Ectodermal cell (in vitro differentiated cells): ENCODE results near the gene AKAP13.

Source experiments
- H3K27ac ChIP-seq: 2 replicates; pipeline ENCODE4 v1.7.0; 2013; ENCODE audit warnings: mild to moderate bottlenecking, low read depth, low read length; ENCODE audit not compliant: insufficient read depth, poor library complexity, severe bottlenecking
- H3K27me3 ChIP-seq: 2 replicates; pipeline ENCODE4 v1.7.0; 2013; ENCODE audit warnings: mild to moderate bottlenecking, low read length; ENCODE audit not compliant: insufficient read depth, control insufficient read depth, poor library complexity, severe bottlenecking
- H3K36me3 ChIP-seq: one replicate; pipeline ENCODE4 v1.7.0; 2013; ENCODE audit warnings: low read length; ENCODE audit not compliant: control insufficient read depth, insufficient read depth
- H3K4me1 ChIP-seq: one replicate; pipeline ENCODE4 v1.7.0; 2013; ENCODE audit warnings: low read length; ENCODE audit not compliant: control insufficient read depth, insufficient read depth
- H3K4me3 ChIP-seq: 2 replicates; pipeline ENCODE4 v1.7.0; 2013; ENCODE audit warnings: low read depth, low read length, control low read depth; ENCODE audit not compliant: insufficient read depth
- H3K9me3 ChIP-seq: 2 replicates; pipeline ENCODE4 v1.7.0; 2013; ENCODE audit warnings: mild to moderate bottlenecking, low read length, moderate library complexity; ENCODE audit not compliant: control insufficient read depth
- WGBS, 2 experiments: methylation state at CpG; one replicate each; pipeline ENCODE4 v1.1.7; 2013; ENCODE audit warnings: missing lambda C conversion rate in 2 of 2; 5-methylcytosine and 5-hydroxymethylcytosine counted together

AKAP13 gene

DNA sequence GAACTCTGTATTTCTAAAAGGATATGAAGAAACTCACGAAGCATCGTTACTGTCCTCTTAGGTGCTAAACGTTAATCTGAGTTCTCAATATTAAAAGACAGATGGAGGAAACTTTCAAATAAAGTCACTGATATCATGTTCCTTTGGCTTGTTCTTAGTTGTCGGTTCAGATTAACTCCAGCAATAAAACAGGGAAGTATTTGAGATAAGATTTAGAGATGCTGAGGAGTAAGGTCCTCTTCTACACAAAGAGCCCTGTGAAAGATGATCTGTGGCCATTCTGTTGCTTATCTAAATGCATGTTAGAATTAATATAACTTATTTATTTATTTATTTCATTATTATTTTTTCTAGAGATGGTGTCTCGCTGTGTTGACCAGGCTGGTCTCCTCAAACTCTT lies 19.2 kb downstream of the AKAP13 start:
- Histone ChIP-seq H3K9me3 (no peaks in the 10 kb centered on the region), H3K27ac (no peak overlapping the region), H3K36me3 (no peaks in the 10 kb centered on the region), H3K4me3 (no peak overlapping the region), H3K4me1 (peaks cover 13% of the 10 kb centered on the region), H3K27me3 (no peaks in the 10 kb centered on the region)
- WGBS, 2 experiments: 95 to 96% methylated on average over 5 of the region's 5 CpGs

DNA sequence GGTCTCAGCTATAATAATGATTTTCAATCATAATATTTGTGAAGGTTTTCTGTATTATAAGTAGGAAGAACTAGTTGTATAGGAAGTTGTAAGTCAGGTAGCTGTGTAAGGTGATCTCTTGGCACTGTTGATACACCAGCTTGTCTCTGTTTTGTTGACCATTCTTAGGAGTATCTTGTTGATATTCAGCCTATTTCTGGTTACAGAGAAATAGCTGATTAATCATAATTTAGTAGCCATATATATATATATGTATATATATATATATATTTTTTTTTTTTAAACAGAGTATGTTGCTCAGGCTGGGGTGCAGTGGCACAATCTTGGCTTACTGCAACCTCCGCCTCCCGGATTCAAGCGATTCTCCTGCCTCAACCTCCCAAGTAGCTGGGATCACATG lies 20.2 kb downstream of the AKAP13 start:
- Histone ChIP-seq H3K27me3 (no peaks in the 10 kb centered on the region), H3K4me1 (peaks cover 16% of the 10 kb centered on the region), H3K36me3 (no peaks in the 10 kb centered on the region), H3K4me3 (no peak overlapping the region), H3K27ac (no peak overlapping the region), H3K9me3 (no peaks in the 10 kb centered on the region)
- WGBS, 2 experiments: 98 to 100% methylated on average over 3 of the region's 3 CpGs

DNA sequence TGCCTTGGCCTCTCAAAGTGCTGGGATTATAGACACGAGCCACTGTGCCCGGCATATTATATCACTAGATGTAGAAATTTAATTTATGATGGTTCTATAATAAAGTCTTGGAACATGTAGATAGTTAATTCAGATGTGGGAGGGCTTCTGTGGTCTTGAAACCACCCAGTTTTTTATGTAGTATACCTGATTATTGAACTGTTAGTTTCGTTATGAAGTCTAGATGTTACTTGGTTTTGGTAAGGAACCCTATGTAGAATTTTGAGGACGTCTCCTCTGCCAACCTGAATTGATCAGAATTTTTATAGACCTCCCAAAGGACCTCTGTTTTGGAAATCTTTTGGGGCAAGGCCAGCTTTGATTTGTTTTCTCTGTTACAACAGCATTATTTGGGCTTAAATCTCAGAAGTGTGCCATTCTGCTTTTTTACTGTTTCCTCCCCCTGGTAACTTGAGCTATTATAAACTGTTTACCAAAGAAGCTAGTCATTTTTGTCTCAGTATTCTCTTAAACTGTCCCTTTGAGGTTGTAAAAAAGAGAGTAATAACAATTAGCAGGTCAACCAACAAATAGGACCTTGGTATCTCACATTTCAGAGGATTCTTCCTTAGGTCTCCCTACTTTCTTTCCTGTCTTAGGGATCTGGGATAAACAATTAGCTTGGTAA lies 20.8 kb downstream of the AKAP13 start:
- H3K27ac ChIP-seq: peak overlapping the region; percentile 17

DNA sequence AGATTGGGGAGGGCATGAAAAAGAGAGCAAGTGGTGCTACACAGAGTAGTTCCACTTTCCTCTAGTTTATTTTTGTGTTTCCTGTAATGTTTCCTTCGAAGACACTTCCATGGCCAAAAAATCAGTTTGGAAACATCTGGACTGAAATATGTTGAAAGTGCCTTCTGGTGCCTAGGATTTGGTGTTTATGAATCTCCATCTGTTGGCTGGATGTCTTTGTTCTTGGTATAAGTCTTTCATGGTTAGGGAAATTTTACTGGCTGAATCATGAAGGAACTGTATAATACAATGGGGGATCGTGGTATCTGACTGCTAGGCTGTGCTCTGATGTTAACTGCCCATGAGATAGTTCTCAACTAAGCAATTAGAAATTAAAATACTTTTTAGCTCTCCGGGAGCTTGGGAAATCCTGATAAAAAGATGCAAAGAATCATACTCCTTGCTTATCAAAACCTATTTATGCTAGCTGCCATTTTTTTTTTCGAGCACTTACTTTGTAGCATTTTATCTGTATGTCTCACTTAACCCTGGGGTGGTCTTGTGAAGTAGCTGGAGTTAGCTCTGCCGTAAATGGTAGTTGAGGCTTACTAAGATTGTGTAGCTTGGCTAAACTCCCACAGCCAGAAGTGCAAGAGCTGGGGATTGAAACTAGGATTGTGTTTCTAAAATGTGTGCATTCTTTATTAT lies 21.9 kb downstream of the AKAP13 start:
- Histone ChIP-seq H3K36me3 (no peaks in the 10 kb centered on the region), H3K27ac (no peak overlapping the region), H3K4me1 (peaks cover 16% of the 10 kb centered on the region), H3K9me3 (no peaks in the 10 kb centered on the region), H3K4me3 (no peak overlapping the region), H3K27me3 (no peaks in the 10 kb centered on the region)
- 77 to 87% methylated on average over 5 of the region's 5 CpGs for WGBS, 2 experiments

More for the DNA sequence above, 20.8 kb downstream of the AKAP13 start:
- no peaks in the 10 kb centered on the region for H3K9me3 ChIP-seq
- peaks cover 16% of the 10 kb centered on the region for H3K4me1 ChIP-seq
- no peaks in the 10 kb centered on the region for H3K27me3 ChIP-seq
- 90 to 92% methylated on average over 4 of the region's 4 CpGs for WGBS, 2 experiments
- H3K36me3 ChIP-seq: no peaks in the 10 kb centered on the region
- no peak overlapping the region for H3K4me3 ChIP-seq

DNA sequence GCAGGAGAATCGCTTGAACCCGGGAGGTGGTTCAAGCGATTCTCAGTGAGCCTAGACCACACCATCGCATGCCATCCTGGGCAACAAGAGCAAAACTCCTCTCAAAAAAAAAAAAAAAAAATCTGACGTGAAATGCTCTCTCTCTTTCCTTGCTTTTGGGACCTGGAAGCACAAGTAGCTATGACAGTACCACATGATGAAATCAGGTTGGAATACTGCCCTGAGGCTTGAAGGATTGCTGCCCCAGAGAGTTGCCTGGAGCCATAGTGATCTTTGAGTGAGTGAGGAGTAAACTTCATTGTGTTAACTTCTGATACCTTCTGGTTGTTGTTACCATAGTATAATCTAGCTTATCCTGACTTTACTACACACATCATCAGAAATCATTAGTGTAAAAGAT lies 23.3 kb downstream of the AKAP13 start:
- 88 to 95% methylated on average over 5 of the region's 5 CpGs for WGBS, 2 experiments

DNA sequence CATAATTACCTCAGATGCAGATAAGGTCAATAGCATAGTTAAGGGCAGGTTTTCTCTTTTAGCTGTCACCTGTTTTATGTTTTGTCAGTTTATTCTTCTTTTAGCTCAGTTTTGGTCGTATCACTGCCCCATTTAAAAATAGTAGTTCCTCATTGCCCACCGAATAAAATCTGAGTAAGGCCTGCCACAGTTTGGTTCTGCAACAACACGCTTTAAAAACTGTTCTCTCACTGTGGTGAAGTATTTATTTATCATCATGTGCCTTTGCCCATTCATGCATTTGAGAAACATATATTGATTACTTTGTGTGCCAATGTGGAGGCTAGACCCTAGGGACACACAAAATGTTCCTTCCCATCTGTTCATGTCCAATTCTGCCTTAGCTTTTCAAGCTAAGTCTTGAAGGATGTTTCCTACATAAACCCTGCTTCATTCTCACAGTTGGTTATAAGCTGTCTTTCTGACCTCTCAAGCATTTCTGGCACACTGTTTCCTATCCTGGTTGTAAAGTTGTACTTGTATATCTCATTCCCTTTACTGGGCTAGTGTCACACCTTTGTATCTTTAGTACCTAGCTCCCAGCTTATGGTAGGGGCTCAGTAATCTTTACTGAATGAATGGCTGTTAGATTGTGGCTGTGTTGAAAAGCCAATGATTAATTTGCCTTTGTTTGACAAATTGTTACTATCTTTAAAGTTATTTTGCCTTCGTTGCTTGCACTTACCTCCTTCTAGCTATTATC lies 23.9 kb downstream of the AKAP13 start:
- no peaks in the 10 kb centered on the region for H3K36me3 ChIP-seq
- H3K27ac ChIP-seq: no peak overlapping the region
- no peaks in the 10 kb centered on the region for H3K27me3 ChIP-seq
- H3K4me3 ChIP-seq: no peak overlapping the region
- peaks cover 16% of the 10 kb centered on the region for H3K4me1 ChIP-seq
- no peaks in the 10 kb centered on the region for H3K9me3 ChIP-seq
- WGBS, 2 experiments: 83 to 87% methylated on average over 4 of the region's 4 CpGs

More for the DNA sequence above, 23.3 kb downstream of the AKAP13 start:
- H3K4me1 ChIP-seq: peaks cover 16% of the 10 kb centered on the region
- no peaks in the 10 kb centered on the region for H3K36me3 ChIP-seq
- no peaks in the 10 kb centered on the region for H3K27me3 ChIP-seq
- H3K9me3 ChIP-seq: no peaks in the 10 kb centered on the region
- no peak overlapping the region for H3K27ac ChIP-seq
- H3K4me3 ChIP-seq: no peak overlapping the region

DNA sequence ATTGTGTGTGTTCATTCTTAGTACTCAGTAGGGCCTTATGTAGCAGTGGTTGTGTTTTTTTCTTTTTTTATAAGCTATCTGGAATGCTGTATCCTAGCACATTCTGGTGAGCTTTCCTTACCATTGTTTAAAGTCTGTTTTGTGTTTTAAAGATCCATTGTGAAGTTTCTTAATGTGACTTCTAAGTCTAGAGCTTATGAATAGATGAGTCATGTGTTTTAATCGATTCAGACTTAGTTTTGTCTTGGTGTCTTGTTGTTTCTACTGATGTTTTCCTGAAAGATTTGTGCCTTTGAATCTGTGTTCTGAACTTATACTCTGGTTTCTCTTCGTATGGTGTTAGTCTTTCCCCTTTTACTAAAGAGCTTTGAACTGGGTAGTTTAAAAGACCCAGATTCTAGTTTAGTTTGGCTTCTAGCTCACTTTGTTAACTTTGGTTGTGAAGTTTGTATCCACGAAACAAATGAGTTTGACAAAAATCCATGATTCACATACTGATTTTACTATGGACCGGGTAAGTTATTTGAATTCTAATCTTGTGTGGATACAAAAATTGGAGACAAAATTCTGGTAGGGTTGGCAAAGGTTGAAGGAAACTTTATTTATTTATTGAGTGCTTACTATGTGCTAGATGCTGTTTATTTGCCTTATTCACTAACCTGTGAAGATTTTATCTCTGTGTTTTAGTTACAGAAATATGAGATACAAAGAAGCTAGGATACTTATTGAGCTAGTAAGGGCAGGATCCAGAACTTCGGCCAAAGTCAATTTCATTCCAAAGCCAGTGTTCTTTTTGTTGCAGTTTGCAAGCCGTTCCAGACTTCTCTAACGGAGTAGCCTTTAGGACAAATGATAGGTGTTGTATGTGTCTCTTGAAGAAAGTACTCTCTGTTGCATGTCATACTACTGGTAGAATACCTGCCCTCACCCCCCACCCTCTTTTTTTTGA lies 24.8 kb downstream of the AKAP13 start:
- no peak overlapping the region for H3K4me3 ChIP-seq
- H3K4me1 ChIP-seq: peaks cover 16% of the 10 kb centered on the region
- no peaks in the 10 kb centered on the region for H3K9me3 ChIP-seq
- no peaks in the 10 kb centered on the region for H3K27me3 ChIP-seq
- WGBS, 2 experiments: 74 to 76% methylated on average over 7 of the region's 7 CpGs
- no peaks in the 10 kb centered on the region for H3K36me3 ChIP-seq
- H3K27ac ChIP-seq: no peak overlapping the region

DNA sequence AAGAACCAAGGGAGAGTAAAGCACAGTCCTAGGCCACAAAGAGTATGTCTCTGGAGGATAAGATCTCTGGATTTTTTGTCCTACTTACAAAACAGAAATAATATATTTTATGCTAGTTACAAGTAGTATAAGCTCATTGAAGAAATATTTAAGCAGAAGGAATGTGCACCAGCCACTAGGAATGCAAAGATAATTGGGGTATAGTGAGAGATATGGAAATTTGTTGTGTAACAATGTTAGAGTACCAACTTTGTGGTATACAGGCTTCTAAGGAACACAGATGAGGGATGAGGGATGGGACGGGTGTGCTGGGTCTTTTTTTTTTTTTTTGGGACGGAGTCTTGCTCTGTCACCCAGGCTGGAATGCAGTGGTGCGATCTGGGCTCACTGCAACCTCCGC lies 26.5 kb downstream of the AKAP13 start:
- no peaks in the 10 kb centered on the region for H3K36me3 ChIP-seq
- WGBS, 2 experiments: 86 to 87% methylated on average over 4 of the region's 4 CpGs
- peaks cover 13% of the 10 kb centered on the region for H3K4me1 ChIP-seq
- no peaks in the 10 kb centered on the region for H3K27me3 ChIP-seq
- no peak overlapping the region for H3K27ac ChIP-seq
- no peak overlapping the region for H3K4me3 ChIP-seq
- no peaks in the 10 kb centered on the region for H3K9me3 ChIP-seq

DNA sequence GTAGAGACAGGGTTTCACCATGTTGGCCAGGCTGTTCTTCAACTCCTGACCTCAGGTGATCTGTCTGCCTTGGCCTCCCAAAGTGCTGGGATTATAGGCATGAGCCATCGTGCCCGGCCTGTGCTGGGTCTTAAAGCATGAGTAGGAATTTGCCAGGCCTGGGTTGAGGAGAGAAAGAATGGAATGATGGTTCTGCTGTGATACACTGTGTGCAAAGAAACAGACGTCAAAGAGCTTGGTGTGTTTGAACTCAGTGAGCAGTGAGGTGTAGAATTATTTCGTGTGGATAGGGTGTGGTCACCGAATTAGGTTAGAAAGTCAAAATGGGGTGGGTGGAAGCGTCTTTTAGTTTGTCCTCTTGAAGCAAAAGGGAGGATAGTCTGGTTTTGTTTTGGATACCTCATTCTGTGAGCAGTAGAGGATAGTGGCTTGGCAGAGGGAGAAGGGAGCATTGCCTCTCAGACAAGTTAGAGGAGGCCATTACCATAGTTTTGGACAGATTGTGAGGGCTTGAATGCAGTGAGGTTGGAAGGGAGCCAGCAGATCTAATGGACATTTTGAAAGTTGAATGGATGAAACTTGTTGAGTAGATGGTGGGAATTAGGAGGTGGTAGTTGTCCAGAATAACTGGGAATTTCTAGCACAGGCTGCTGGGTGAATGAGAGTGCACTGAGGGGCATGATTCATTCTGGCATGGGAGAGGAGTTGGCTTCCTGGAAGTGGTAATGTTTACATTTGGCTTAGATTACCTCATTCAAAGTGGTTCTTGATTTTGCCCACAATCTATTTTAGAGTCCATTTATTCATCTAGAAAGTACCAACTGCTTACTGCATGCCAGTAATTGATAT lies 27.2 kb downstream of the AKAP13 start:
- no peaks in the 10 kb centered on the region for H3K9me3 ChIP-seq
- no peaks in the 10 kb centered on the region for H3K36me3 ChIP-seq
- peaks cover 14% of the 10 kb centered on the region for H3K4me1 ChIP-seq
- no peak overlapping the region for H3K4me3 ChIP-seq
- no peak overlapping the region for H3K27ac ChIP-seq
- 88 to 93% methylated on average over 6 of the region's 6 CpGs for WGBS, 2 experiments
- no peaks in the 10 kb centered on the region for H3K27me3 ChIP-seq
